Stimulated activated CD8-positive, alpha-beta memory T cell treated with anti-CD3 and anti-CD28 coated beads, Interleukin-7, amount 100 ng/mL, for 48 hours (primary cell): ENCODE measurements around the gene MIEF2.
A peak's percentile ranks its signal among the peaks of the same experiment; 100 is the strongest.
"Not testable (repeated sequence)": the region's sequence is repeated elsewhere in the genome, so short reads cannot be mapped to it uniquely, and the experiment has no call there.

ENCODE experiments used
- DNase-seq, 2 donors: peaks; one replicate each; pipeline ENCODE4 v3.0.0-alpha.2; 2020; ENCODE audit warnings: low read depth in 1 of 2; ENCODE audit errors: extremely low read depth in 1 of 2

Gene MIEF2

DNA sequence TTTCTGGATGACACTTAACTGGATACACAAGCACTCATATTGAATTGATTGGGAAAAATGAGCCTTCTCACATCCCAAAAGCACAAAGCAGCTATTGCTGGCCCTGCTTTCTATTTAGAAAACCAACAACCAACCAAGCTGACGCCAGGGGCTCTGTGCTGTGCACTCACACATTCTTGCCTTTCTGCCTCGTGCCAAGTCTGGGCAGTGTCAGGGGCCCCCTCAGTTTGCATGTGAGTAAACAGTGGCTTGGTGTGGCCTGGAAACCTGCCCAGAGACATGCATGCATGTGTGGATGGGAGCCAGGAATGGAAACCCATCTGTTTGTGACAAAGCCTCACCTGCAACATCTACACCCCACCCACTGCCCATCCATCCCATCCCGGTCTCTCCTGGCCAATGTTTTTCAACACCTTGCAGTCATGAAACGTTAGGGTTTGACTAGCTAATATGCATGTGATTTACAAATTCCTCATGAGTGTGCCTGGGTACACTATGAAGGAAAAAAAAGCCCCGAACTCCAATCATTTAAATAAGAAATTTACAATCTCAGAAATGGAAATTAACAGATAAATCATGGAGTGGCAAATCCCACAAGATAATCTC is 20.4 kb downstream of the MIEF2 start:
- no peak for DNase-seq

- no peak for DNase-seq
Measured at GRCh38 chr17:18281788-18282187, 21.3 kb downstream of the MIEF2 start.

DNA sequence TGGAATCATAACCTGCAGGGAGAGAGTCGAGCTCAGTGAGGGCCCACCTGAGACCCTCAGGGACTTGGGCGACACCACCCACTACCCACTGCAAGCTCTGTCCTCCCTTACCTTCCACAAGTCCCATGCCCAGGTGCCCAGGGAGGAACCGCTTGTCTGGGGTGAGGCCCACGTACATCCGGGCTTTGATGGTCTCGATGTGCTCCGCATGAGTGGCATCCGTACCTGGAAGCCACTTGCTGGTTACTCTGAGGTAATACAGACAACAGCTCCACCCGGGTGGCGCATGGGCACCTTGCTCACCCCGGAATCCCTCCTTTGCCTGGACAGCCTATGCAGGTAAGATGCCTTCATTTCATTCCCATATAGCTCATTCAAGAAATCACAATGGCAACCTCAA is 24.8 kb downstream of the MIEF2 start:
- no peak for DNase-seq

GRCh38 chr17:18291718-18292540 is 31.5 kb downstream of the MIEF2 start:
- no peak for DNase-seq

DNA sequence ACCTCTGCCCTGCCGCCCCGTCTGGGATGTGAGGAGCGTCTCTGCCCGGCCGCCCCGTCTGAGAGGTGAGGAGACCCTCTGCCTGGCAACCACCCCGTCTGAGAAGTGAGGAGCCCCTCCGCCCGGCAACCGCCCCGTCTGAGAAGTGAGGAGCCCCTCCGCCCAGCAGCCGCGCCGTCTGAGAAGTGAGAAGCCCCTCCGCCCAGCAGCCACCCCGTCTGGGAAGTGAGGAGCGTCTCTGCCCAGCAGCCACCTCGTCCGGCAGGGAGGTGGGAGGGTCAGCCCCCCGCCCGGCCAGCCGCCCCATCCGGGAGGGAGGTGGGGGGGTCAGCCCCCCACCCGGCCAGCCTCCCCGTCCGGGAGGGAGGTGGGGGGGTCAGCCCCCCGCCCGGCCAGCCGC is 37.6 kb downstream of the MIEF2 start:
- DNase-seq, result not testable (repeated sequence)

GRCh38 chr17:18300725-18301480 is 40.4 kb downstream of the MIEF2 start:
- DNase-seq, result no peak

DNA sequence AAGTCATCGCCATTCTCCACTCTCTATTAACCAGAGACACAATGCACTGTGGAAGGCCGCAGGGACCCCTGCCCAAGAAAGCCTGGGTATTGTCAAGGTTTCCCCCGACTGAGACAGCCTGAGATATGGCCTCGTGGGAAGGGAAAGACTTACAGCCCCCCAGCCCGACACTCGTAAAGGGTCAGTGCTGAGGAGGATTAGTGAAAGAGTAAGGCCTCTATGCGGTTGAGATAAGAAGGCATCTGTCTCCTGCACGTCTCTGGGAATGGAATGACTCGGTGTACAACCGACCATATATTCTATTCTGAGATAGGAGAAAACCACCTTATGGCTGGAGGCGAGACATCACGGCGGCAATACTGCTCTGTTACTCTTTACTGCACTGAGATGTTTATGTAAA is 42.7 kb downstream of the MIEF2 start:
- DNase-seq, result not testable (repeated sequence)

DNA sequence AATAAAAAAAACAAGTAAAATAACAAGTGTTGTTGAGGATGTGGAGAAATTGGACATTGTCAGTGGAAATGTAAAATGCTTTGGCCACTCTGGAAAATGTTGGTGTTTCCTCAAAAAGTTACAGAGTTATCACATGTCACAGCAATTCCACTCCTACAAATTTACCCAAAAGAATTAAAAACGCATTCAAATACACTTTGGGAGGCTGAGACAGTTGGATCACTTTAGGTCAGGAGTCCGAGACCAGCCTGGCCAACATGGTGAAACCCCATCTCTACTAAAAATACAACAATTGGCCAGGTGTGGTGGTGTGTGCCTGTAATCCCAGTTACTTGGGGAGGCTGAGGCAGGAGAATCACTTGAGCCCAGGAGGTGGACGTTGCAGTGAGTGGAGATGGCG is 48.7 kb downstream of the MIEF2 start:
- no peak for DNase-seq

DNA sequence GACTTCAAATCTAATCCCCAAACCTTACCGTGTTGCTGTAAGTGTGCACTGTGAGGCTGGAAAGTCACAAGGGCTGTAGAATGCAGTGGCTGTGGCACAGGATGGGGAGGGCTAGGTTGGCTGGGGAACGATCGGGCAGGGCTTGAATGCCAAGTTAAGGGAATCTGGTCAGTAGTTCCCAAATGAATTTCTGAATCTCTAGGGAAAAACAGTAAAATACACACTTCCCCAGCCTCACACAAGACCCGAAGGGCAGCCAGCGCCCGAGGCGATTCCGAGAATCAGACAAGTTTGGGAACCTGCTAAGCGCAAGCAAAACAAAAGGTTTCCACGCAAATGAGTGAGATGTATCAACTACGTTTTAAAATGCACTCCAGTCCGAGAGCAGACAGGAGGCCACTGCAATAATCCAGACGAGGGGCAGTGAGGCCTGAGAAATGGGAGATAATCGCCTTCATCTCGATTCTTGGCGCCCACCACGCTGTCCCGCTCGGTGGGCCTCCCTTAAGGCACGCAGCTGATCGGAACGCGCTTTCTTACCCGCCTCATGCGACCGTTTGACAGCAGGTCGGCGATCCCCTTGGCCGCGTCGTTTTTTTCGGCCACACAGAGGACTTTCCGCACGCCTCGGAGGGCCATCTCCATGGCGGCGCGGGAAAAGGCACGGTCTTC is 53.7 kb downstream of the MIEF2 start:
- DNase-seq, result peak in 1 of 2 donors; percentile 8

- peak; percentile 91 to 97 for DNase-seq
Measured at GRCh38 chr17:18314731-18315561, 54.5 kb downstream of the MIEF2 start, which contains the start of the genes SMCR8 and TOP3A. Gene SMCR8, plus strand, starts transcription at chr17:18315293. Its CDS starts 497 bp downstream, at chr17:18315790. Gene TOP3A, minus strand, starts transcription at chr17:18314994. Its CDS starts 216 bp downstream, at chr17:18314778.

DNA sequence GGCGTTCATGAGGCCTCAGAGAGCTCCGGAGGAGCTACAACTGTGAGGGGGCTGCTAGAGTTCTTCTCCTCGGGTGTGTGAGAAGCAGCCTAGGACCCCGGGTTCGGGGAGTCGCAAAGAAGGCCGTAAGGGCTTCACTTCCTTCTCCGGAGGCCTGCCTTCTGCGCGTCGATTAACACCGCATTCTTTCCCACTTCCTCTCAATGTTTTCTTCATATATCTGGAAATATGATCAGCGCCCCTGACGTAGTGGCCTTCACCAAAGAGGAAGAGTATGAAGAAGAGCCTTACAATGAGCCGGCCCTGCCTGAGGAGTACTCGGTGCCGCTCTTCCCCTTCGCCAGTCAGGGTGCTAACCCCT is 55.1 kb downstream of the MIEF2 start:
- DNase-seq, result no peak

- no peak for DNase-seq
Measured at GRCh38 chr17:18315961-18316360, 55.5 kb downstream of the MIEF2 start.
